WTC11 (cell line): ENCODE results near the gene PDHA2.

Experiments
- ESRRA ChIP-seq: sonication (generic); formaldehyde crosslinking; IDR thresholded peaks from 2 replicates; pipeline ENCODE4 v1.8.1; 2022; ENCODE audit warnings: mild to moderate bottlenecking, missing genetic modification reagents, borderline replicate concordance
- FOXP4 ChIP-seq: sonication (generic); formaldehyde crosslinking; IDR thresholded peaks from 2 replicates; pipeline ENCODE4 v1.8.0; 2022; ENCODE audit warnings: mild to moderate bottlenecking, missing genetic modification reagents
- PREB ChIP-seq: sonication (generic); formaldehyde crosslinking; IDR thresholded peaks from 2 replicates; pipeline ENCODE4 v1.8.1; 2022; ENCODE audit warnings: mild to moderate bottlenecking, missing genetic modification reagents, moderate library complexity, borderline replicate concordance
- TEAD4 ChIP-seq: sonication (generic); formaldehyde crosslinking; IDR thresholded peaks from 2 replicates; pipeline ENCODE4 v1.8.0; 2022; ENCODE audit warnings: mild to moderate bottlenecking, missing genetic modification reagents
- USF1 ChIP-seq: sonication (generic); formaldehyde crosslinking; IDR thresholded peaks from 2 replicates; pipeline ENCODE4 v1.8.0; 2022; ENCODE audit warnings: mild to moderate bottlenecking, missing genetic modification reagents
- USF2 ChIP-seq: sonication (generic); formaldehyde crosslinking; IDR thresholded peaks from 2 replicates; pipeline ENCODE4 v1.8.1; 2023; ENCODE audit warnings: mild to moderate bottlenecking, missing genetic modification reagents, moderate library complexity
- ZBTB21 ChIP-seq: sonication (generic); formaldehyde crosslinking; IDR thresholded peaks from 2 replicates; pipeline ENCODE4 v1.8.1; 2023; ENCODE audit warnings: mild to moderate bottlenecking, missing genetic modification reagents, borderline replicate concordance
- ZNF423 ChIP-seq: fragments of 250-450 bp; sonication (Bioruptor Pico); IDR thresholded peaks from 2 replicates; pipeline ENCODE4 v2.1.2; 2022; ENCODE audit warnings: mild to moderate bottlenecking, moderate library complexity
- TF ChIP-seq, protein P1 (sequence below): fragments of 200-600 bp; IDR thresholded peaks from 2 replicates; pipeline ENCODE4 v1.8.0; 2022; ENCODE audit warnings: antibody characterized with exemption
- TF ChIP-seq, protein P2 (sequence below): sonication (generic); formaldehyde crosslinking; IDR thresholded peaks from 2 replicates; pipeline ENCODE4 v1.8.1; 2023; ENCODE audit warnings: mild to moderate bottlenecking, missing genetic modification reagents, moderate library complexity
- TF ChIP-seq, protein P3 (sequence below): sonication (generic); formaldehyde crosslinking; IDR thresholded peaks from 2 replicates; pipeline ENCODE4 v1.8.1; 2022; ENCODE audit warnings: missing genetic modification reagents, borderline replicate concordance

- TF ChIP-seq ESRRA (CRISPR knock-in tag) (no peak), PREB (CRISPR knock-in tag) (no peak), FOXP4 (CRISPR knock-in tag) (no peak), USF2 (CRISPR knock-in tag) (no peak), TEAD4 (CRISPR knock-in tag) (no peak), USF1 (CRISPR knock-in tag) (no peak), ZNF423 (CRISPR knock-in tag) (no peak), ZBTB21 (CRISPR knock-in tag) (no peak)
- TF ChIP-seq, protein P1, sequence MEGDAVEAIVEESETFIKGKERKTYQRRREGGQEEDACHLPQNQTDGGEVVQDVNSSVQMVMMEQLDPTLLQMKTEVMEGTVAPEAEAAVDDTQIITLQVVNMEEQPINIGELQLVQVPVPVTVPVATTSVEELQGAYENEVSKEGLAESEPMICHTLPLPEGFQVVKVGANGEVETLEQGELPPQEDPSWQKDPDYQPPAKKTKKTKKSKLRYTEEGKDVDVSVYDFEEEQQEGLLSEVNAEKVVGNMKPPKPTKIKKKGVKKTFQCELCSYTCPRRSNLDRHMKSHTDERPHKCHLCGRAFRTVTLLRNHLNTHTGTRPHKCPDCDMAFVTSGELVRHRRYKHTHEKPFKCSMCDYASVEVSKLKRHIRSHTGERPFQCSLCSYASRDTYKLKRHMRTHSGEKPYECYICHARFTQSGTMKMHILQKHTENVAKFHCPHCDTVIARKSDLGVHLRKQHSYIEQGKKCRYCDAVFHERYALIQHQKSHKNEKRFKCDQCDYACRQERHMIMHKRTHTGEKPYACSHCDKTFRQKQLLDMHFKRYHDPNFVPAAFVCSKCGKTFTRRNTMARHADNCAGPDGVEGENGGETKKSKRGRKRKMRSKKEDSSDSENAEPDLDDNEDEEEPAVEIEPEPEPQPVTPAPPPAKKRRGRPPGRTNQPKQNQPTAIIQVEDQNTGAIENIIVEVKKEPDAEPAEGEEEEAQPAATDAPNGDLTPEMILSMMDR, result no peak
- TF ChIP-seq, protein P2, sequence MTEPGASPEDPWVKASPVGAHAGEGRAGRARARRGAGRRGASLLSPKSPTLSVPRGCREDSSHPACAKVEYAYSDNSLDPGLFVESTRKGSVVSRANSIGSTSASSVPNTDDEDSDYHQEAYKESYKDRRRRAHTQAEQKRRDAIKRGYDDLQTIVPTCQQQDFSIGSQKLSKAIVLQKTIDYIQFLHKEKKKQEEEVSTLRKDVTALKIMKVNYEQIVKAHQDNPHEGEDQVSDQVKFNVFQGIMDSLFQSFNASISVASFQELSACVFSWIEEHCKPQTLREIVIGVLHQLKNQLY (CRISPR knock-in tag), result no peak
- TF ChIP-seq, protein P3, sequence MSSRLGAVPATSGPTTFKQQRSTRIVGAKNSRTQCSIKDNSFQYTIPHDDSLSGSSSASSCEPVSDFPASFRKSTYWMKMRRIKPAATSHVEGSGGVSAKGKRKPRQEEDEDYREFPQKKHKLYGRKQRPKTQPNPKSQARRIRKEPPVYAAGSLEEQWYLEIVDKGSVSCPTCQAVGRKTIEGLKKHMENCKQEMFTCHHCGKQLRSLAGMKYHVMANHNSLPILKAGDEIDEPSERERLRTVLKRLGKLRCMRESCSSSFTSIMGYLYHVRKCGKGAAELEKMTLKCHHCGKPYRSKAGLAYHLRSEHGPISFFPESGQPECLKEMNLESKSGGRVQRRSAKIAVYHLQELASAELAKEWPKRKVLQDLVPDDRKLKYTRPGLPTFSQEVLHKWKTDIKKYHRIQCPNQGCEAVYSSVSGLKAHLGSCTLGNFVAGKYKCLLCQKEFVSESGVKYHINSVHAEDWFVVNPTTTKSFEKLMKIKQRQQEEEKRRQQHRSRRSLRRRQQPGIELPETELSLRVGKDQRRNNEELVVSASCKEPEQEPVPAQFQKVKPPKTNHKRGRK, result no peak
Observed at GRCh38 chr4:95869961-95870500, 30.1 kb downstream of the PDHA2 start.
